ENCODE measurements around the gene CELSR3.
A peak's percentile ranks its signal among the peaks of the same experiment; 100 is the strongest.

Gene CELSR3, protein sequence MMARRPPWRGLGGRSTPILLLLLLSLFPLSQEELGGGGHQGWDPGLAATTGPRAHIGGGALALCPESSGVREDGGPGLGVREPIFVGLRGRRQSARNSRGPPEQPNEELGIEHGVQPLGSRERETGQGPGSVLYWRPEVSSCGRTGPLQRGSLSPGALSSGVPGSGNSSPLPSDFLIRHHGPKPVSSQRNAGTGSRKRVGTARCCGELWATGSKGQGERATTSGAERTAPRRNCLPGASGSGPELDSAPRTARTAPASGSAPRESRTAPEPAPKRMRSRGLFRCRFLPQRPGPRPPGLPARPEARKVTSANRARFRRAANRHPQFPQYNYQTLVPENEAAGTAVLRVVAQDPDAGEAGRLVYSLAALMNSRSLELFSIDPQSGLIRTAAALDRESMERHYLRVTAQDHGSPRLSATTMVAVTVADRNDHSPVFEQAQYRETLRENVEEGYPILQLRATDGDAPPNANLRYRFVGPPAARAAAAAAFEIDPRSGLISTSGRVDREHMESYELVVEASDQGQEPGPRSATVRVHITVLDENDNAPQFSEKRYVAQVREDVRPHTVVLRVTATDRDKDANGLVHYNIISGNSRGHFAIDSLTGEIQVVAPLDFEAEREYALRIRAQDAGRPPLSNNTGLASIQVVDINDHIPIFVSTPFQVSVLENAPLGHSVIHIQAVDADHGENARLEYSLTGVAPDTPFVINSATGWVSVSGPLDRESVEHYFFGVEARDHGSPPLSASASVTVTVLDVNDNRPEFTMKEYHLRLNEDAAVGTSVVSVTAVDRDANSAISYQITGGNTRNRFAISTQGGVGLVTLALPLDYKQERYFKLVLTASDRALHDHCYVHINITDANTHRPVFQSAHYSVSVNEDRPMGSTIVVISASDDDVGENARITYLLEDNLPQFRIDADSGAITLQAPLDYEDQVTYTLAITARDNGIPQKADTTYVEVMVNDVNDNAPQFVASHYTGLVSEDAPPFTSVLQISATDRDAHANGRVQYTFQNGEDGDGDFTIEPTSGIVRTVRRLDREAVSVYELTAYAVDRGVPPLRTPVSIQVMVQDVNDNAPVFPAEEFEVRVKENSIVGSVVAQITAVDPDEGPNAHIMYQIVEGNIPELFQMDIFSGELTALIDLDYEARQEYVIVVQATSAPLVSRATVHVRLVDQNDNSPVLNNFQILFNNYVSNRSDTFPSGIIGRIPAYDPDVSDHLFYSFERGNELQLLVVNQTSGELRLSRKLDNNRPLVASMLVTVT (N-terminal part only)

DNA sequence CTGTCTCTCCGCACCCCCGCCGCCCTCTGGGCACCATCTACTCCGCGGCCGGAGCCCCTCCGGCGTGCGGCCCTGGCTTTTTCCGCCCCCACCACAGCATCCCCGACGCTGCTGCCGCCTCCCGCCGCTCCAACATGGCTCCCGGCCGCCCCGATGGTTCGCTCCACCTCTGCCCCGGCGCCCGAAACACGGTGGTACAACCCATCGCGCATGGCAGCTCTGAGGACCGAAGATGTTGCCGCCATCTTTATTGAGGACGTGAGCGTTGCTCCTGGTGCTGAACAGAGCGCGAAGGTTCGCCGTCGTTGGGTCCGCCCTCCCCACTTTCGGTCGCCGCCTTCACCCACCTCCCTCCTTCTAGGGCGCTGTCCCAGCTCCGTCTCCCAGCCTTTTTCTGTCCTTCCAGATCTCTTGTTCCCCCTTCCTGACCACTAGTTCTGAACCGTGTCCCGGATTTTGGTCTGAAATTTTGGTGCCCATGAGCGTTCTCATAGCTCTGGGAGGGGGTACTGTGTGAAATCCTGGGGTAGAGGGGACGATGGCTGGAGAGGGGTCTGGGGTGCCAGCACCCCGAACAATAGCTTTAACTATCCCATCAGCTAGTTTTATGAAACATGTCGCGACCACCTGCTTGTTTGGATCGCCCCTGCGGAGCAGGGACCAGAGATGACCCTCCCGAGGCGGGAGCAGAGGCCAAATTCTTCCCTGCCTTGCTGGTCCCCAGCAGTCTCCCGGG is at the start of gene CELSR3:
CELSR3 (minus strand) TSS at position 134 of the 736 bp plus-strand sequence. CDS start 252 bp downstream, outside the sequence.
- peak; percentile 73 for DNase-seq (ENCODE audit: low spot score)
- TF ChIP-seq, protein P1, sequence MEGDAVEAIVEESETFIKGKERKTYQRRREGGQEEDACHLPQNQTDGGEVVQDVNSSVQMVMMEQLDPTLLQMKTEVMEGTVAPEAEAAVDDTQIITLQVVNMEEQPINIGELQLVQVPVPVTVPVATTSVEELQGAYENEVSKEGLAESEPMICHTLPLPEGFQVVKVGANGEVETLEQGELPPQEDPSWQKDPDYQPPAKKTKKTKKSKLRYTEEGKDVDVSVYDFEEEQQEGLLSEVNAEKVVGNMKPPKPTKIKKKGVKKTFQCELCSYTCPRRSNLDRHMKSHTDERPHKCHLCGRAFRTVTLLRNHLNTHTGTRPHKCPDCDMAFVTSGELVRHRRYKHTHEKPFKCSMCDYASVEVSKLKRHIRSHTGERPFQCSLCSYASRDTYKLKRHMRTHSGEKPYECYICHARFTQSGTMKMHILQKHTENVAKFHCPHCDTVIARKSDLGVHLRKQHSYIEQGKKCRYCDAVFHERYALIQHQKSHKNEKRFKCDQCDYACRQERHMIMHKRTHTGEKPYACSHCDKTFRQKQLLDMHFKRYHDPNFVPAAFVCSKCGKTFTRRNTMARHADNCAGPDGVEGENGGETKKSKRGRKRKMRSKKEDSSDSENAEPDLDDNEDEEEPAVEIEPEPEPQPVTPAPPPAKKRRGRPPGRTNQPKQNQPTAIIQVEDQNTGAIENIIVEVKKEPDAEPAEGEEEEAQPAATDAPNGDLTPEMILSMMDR (IDR thresholded peaks at IDR 0.05; ENCODE audit: borderline replicate concordance, control extremely low read depth, extremely low read depth, insufficient read depth, missing control alignments), result no peak
- in situ Hi-C loops (cut with MboI; ENCODE audit: low sequenced_read_pairs, unreplicated experiment), result no loop called here

DNA sequence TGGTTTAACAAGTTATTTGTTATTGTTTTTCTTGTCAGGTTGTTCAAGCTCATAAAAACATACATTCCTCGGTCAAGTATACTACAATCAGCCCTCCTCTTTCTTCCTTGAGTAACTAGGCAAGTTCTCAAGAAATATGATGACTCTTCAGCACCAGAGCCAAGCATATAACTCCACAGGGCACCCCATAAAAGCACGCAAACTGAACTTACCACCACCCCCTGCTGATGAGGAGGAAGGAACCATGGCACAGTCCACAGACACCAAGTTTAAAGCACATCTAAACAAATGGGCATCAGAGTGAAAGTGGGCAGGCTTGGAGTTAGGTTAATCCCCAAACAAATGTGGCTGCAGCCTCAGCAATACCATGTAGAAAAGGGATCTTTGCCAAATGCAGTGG is 49.0 kb upstream of the CELSR3 start:
- TF ChIP-seq, protein P1 (IDR thresholded peaks at IDR 0.05; ENCODE audit: borderline replicate concordance, control extremely low read depth, extremely low read depth, insufficient read depth, missing control alignments), result no peak
- in situ Hi-C loops (cut with MboI; ENCODE audit: low sequenced_read_pairs, unreplicated experiment), result no loop called here
- DNase-seq (ENCODE audit: low spot score), result no peak

DNA sequence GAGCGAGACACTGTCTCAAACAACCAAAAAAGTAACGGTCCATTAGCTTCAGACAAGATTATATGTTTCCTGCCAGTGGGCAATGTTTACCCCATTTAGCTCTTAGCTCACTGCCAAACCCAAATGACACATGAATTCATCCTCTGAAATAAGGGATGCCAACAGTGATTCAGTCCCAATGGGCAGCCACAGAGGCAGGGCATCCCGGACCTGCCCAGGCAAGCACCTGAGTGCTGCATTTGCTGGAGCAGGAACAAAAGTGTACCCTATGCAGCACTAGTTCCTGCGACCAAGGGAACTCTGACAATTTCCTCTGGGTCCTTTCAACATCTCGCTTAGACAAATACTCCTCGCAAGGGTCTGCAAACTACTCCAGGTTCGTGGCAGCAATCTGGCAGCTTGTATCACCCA is 46.4 kb upstream of the CELSR3 start:
- TF ChIP-seq, protein P1 (IDR thresholded peaks at IDR 0.05; ENCODE audit: borderline replicate concordance, control extremely low read depth, extremely low read depth, insufficient read depth, missing control alignments), result no peak
- in situ Hi-C loops (cut with MboI; ENCODE audit: low sequenced_read_pairs, unreplicated experiment), result no loop called here
- no peak for DNase-seq (ENCODE audit: low spot score)

DNA sequence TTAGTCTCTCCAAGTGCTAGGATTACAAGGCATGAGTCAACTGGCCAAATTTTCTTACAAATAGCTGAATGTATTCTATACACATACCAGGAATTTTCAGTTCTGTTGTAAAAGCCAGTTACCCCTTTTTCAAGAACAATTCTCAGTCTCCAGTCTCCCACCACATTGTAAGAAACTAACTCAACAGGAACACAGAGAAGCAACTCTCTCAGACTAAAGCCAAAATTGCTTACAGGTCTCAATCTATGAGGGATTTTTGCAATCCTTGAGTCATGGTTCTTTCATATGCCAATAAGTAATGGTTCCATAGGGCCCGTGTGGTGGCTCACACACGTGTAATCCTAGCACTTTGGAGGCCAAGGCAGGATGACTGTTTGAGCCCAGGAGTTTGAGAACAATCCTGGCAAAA is 45.8 kb upstream of the CELSR3 start:
- in situ Hi-C loops (cut with MboI; ENCODE audit: low sequenced_read_pairs, unreplicated experiment), result no loop called here
- DNase-seq (ENCODE audit: low spot score), result no peak
- TF ChIP-seq, protein P1 (IDR thresholded peaks at IDR 0.05; ENCODE audit: borderline replicate concordance, control extremely low read depth, extremely low read depth, insufficient read depth, missing control alignments), result no peak

DNA sequence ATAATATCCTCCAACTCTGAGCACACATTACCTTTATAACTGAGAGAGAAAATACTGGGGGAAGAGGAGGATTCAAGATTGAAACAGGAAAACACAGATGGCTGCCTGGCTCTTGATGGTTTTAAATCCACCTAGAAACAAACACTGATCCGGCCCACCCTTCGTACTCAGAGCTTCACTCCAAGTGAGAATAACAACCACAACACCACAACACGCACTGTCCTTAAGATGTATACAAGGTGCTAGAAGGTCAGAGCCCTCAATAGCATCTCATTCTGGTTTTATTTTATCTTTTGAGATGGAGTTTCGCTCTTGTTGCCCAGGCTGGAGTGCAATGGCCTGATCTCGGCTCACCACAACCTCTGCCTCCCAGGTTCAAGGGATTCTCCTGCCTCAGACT is 44.5 kb upstream of the CELSR3 start:
- in situ Hi-C loops (cut with MboI; ENCODE audit: low sequenced_read_pairs, unreplicated experiment), result no loop called here
- TF ChIP-seq, protein P1 (IDR thresholded peaks at IDR 0.05; ENCODE audit: borderline replicate concordance, control extremely low read depth, extremely low read depth, insufficient read depth, missing control alignments), result no peak
- no peak for DNase-seq (ENCODE audit: low spot score)
